ENCODE results near the gene ZNF222.

The ZNF222 gene

DNA sequence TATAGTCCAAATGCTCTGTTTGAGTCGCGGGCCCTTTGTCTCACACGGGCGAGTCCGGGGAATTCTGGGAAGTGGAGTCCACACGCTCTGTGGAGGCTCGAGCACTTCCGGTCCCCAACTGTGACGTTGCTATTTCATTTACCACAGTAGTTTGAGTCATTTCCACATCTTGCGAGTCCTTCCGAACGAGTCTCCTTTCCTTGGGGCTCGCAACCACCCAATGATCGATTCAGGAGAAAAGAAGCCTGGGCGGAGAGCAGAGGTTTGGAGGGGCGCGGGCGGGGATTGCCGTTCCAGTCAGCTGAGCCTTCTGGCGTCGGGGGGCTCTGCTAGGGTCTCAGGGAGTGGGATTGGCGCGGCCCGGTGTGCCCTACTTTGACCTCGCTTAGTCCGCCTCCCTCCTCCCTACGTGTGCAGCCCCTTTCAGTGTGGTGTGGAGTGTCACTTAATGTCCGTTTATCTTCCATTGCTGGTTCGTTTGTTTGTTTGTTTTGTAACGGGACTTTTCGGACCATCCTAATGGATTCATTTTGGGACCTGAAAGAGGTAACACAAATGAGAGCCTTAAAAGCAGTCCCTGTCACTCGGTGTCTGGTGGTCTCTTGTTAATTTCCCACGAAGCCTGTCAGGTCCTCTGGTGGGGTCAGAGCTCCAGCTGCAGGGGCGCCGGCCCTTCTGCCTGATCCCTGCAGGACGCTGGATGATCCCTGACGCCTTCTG lies at the start of gene ZNF222:
Gene ZNF222, plus strand, starts transcription at position 163 of the 720 bp plus-strand sequence. Its CDS starts 58 bp downstream, at position 221.
- TF ChIP-seq, protein P1, sequence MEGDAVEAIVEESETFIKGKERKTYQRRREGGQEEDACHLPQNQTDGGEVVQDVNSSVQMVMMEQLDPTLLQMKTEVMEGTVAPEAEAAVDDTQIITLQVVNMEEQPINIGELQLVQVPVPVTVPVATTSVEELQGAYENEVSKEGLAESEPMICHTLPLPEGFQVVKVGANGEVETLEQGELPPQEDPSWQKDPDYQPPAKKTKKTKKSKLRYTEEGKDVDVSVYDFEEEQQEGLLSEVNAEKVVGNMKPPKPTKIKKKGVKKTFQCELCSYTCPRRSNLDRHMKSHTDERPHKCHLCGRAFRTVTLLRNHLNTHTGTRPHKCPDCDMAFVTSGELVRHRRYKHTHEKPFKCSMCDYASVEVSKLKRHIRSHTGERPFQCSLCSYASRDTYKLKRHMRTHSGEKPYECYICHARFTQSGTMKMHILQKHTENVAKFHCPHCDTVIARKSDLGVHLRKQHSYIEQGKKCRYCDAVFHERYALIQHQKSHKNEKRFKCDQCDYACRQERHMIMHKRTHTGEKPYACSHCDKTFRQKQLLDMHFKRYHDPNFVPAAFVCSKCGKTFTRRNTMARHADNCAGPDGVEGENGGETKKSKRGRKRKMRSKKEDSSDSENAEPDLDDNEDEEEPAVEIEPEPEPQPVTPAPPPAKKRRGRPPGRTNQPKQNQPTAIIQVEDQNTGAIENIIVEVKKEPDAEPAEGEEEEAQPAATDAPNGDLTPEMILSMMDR (IDR thresholded peaks at IDR 0.05) = no peak

- TF ChIP-seq, protein P1 (IDR thresholded peaks at IDR 0.05) = no peak
These were observed 48.4 kb upstream of the ZNF222 start for GRCh38 chr19:43976732-43977131.

GRCh38 chr19:43983544-43983911 lies 41.7 kb upstream of the ZNF222 start:
- TF ChIP-seq, protein P1 (IDR thresholded peaks at IDR 0.05) = no peak

DNA sequence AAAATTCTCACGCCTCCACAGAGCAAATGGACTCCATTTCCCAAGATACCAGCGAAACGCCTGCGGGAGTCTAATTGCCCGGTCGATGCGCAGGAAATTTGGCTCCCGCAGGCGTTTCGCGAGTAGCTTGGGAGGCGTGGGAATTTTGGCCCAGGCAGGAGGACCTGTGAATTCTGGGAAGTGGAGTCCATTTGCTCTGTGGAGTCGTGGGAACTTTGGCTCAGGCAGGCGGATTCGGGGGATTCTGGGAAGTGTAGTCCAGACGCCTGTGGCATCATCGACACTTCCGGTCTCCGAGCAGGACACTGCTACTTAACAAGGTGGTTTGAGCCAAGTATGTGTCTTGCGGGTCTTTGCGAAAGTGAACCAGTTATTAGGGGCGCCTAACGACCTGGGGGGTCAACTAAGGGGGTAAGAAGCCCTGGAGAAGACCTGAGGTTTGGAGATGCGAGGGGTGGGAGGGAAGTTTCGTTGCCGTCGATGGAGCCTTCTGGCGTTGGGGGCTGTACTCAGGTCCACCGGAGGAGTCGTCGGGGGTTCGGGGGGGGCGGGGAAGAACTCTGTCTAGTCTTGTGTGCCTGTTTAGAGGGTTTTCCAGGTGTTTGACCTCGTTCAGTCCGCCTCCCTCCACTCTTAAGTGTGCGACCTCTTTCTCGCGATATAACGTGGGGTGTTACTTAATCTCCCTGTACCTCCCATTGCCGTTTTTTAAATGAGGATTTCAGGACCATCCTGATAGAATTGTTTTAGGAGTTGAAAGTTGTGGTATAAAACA lies 41.1 kb upstream of the ZNF222 start, which contains the start of gene ZNF155:
Gene ZNF155, plus strand, starts transcription at position 277 of the 775 bp plus-strand sequence. CDS start 4,356 bp downstream, outside the sequence.
- TF ChIP-seq, protein P1 (IDR thresholded peaks at IDR 0.05) = no peak

GRCh38 chr19:43984687-43985000 lies 40.5 kb upstream of the ZNF222 start:
- TF ChIP-seq, protein P1 (IDR thresholded peaks at IDR 0.05) = no peak

DNA sequence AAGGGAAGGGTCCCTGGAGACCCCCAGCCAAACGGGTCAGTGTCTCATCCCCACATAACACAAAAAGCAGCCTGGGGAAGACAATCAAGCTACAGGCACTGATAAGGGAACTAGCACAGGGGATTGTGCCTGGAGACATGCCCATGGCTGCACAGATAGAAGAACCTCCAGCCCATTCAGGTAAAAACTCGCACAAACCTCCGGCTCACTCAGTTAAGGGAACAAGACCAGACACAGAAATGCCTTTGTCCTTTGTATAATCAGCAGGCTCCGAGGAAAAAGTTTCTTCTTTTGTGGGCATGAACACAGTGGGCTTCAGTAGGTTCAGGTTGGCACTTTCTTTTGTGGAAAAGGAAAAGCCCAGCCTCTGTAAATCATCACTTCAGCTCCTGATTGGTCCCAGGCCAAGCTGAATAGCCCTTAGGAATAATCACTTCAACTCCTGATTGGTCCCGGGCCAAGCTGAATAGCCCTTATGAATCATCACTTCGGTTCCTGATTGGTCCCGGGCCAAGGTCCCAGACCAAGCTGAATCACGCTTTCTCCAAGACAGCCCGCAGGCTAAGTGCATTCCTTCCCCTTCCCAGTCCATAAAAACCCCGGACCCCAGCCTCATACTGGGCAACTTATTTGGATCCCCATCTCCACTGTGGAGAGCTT lies 27.4 kb upstream of the ZNF222 start:
- TF ChIP-seq, protein P1 (IDR thresholded peaks at IDR 0.05) = no peak

GRCh38 chr19:44002212-44002565 lies 23.0 kb upstream of the ZNF222 start:
- TF ChIP-seq, protein P1 (IDR thresholded peaks at IDR 0.05) = no peak

All from LNCAP (cell line).